ENCODE measurements around the gene INVS.
"Not testable (repeated sequence)": the region's sequence is repeated elsewhere in the genome, so short reads cannot be mapped to it uniquely, and the experiment has no call there.

The INVS gene

GRCh38 chr9:100098887-100099721 lies at the start of gene INVS, which contains the start of gene ERP44:
Gene INVS, plus strand, starts transcription at chr9:100099243. Its CDS starts 5,279 bp downstream, at chr9:100104522.
Gene ERP44, minus strand, starts transcription at chr9:100099000. Its CDS starts 160 bp downstream, at chr9:100098840.
- peak; percentile 95 to 100 (median 99) for DNase-seq

- no peak for DNase-seq
Measured at GRCh38 chr9:100049551-100049950, 49.5 kb upstream of the INVS start.

- DNase-seq = no peak
Measured at GRCh38 chr9:100052375-100052774, 46.7 kb upstream of the INVS start.

- no peak for DNase-seq
Measured at GRCh38 chr9:100056561-100056960, 42.5 kb upstream of the INVS start.

GRCh38 chr9:100057624-100058023 lies 41.4 kb upstream of the INVS start:
- no peak for DNase-seq

GRCh38 chr9:100058699-100059579 lies 40.1 kb upstream of the INVS start:
- no peak for DNase-seq

GRCh38 chr9:100062683-100063082 lies 36.4 kb upstream of the INVS start:
- DNase-seq = not testable (repeated sequence)

- peak in 1 of 3 experiments; percentile 9 for DNase-seq
Measured at GRCh38 chr9:100063185-100063584, 35.9 kb upstream of the INVS start.

- DNase-seq = no peak
Measured at GRCh38 chr9:100064872-100065581, 34.0 kb upstream of the INVS start.

GRCh38 chr9:100066539-100066938 lies 32.5 kb upstream of the INVS start:
- DNase-seq = peak in 1 of 3 experiments; percentile 61

GRCh38 chr9:100067990-100068389 lies 31.1 kb upstream of the INVS start:
- not testable (repeated sequence) for DNase-seq

GRCh38 chr9:100069068-100069467 lies 30.0 kb upstream of the INVS start:
- DNase-seq = not testable (repeated sequence)

GRCh38 chr9:100070104-100071041 lies 28.7 kb upstream of the INVS start:
- no peak for DNase-seq

GRCh38 chr9:100071271-100071670 lies 27.8 kb upstream of the INVS start:
- DNase-seq = no peak

GRCh38 chr9:100072805-100073204 lies 26.2 kb upstream of the INVS start:
- no peak for DNase-seq

- no peak for DNase-seq
Measured at GRCh38 chr9:100074093-100074492, 24.9 kb upstream of the INVS start.

GRCh38 chr9:100074989-100075388 lies 24.1 kb upstream of the INVS start:
- DNase-seq = no peak

- not testable (repeated sequence) for DNase-seq
Measured at GRCh38 chr9:100076256-100076655, 22.8 kb upstream of the INVS start.

GRCh38 chr9:100082782-100083181 lies 16.3 kb upstream of the INVS start:
- DNase-seq = no peak

GRCh38 chr9:100083448-100084127 lies 15.5 kb upstream of the INVS start:
- no peak for DNase-seq

- no peak for DNase-seq
Measured at GRCh38 chr9:100084128-100084453, 15.0 kb upstream of the INVS start.
